A172 (cell line): ENCODE data around the gene CCDC187. TPM values are rescaled to one million over a fixed set of nuclear protein-coding genes. Genes with fewer than 3 reads are reported as not detected.

Experiments
- DNase-seq: peaks from one replicate; pipeline ENCODE4 v3.0.0-alpha.2; 2015; ENCODE audit warnings: low spot score
- total RNA-seq: library from RNA; depleted of rRNA; stranded (reverse); fragments of >200 nt; shearing (Covaris generic); gene quantifications from 2 replicates; pipeline ENCODE4 v1.2.3, GENCODE V29; 2014

CCDC187 gene
- total RNA-seq, 1 experiment from 2014 or later: 0.07 TPM

GRCh38 chr9:136283291-136284235, 20.3 kb downstream of the CCDC187 start:
- DNase-seq: peak; percentile 85

- DNase-seq: no peak
These were observed 21.5 kb downstream of the CCDC187 start for GRCh38 chr9:136282272-136282861.

GRCh38 chr9:136281421-136282271, 22.2 kb downstream of the CCDC187 start:
- DNase-seq: no peak

GRCh38 chr9:136280535-136281315, 23.2 kb downstream of the CCDC187 start:
- no peak for DNase-seq

GRCh38 chr9:136279471-136279870, 24.4 kb downstream of the CCDC187 start:
- no peak for DNase-seq

- DNase-seq: no peak
These were observed 25.0 kb downstream of the CCDC187 start for GRCh38 chr9:136278894-136279293.

GRCh38 chr9:136278221-136278620, 25.7 kb downstream of the CCDC187 start:
- DNase-seq: no peak

GRCh38 chr9:136277746-136278145, 26.1 kb downstream of the CCDC187 start:
- no peak for DNase-seq

GRCh38 chr9:136276716-136277115, 27.2 kb downstream of the CCDC187 start:
- DNase-seq: no peak

- DNase-seq: no peak
These were observed 28.1 kb downstream of the CCDC187 start for GRCh38 chr9:136275655-136276429.

GRCh38 chr9:136274786-136275654, 28.9 kb downstream of the CCDC187 start:
- DNase-seq: no peak

GRCh38 chr9:136273921-136274785, 29.7 kb downstream of the CCDC187 start:
- no peak for DNase-seq

- DNase-seq: no peak
These were observed 30.5 kb downstream of the CCDC187 start for GRCh38 chr9:136273244-136273865.

- no peak for DNase-seq
These were observed 33.7 kb downstream of the CCDC187 start for GRCh38 chr9:136270173-136270705.

- no peak for DNase-seq
These were observed 35.2 kb downstream of the CCDC187 start for GRCh38 chr9:136268735-136269134.

GRCh38 chr9:136268318-136268717, 35.6 kb downstream of the CCDC187 start:
- no peak for DNase-seq

- DNase-seq: peak; percentile 83
These were observed 36.4 kb downstream of the CCDC187 start for GRCh38 chr9:136267261-136268111.
